ENCODE measurements around the gene CNPY3. TPM values are rescaled to one million over a fixed set of nuclear protein-coding genes. Genes with fewer than 3 reads are reported as not detected.

Gene CNPY3
- polyA plus RNA-seq, 2 of the 4 experiments (the other 2 are of a cell fraction): 30.3 to 38.5 TPM

GRCh38 chr6:42942444-42942843, 13.2 kb downstream of the CNPY3 start:
- FAIRE-seq: no peak
- no peak for TF ChIP-seq BCL3 (IDR thresholded peaks at IDR 0.05)
- no peak for TF ChIP-seq CEBPB (IDR thresholded peaks at IDR 0.05)
- no peak for TF ChIP-seq HOXB5 (CRISPR knock-in tag; IDR thresholded peaks at IDR 0.05)
- TF ChIP-seq FOSL2 (IDR thresholded peaks at IDR 0.05): no peak
- no peak for TF ChIP-seq FOSL2 (CRISPR knock-in tag; IDR thresholded peaks at IDR 0.05)
- no peak for TF ChIP-seq RFX5 (IDR thresholded peaks at IDR 0.05)
- TF ChIP-seq KDM5A (IDR thresholded peaks at IDR 0.05): no peak
- TF ChIP-seq POLR2AphosphoS2 (conservative IDR thresholded peaks at IDR 0.05; ENCODE audit: low read length): no peak
- TF ChIP-seq MYC (IDR thresholded peaks at IDR 0.05; ENCODE audit: borderline replicate concordance, low read length): no peak
- no peak for TF ChIP-seq SREBF2 (IDR thresholded peaks at IDR 0.05)
- no peak for TF ChIP-seq REST (IDR thresholded peaks at IDR 0.05)
- no peak for TF ChIP-seq HMGXB4 (CRISPR knock-in tag; IDR thresholded peaks at IDR 0.05; ENCODE audit: borderline replicate concordance)
- no peak for TF ChIP-seq CBX2 (IDR thresholded peaks at IDR 0.05; ENCODE audit: borderline replicate concordance, low read depth)
- TF ChIP-seq USF2 (IDR thresholded peaks at IDR 0.05): no peak
- no peak for TF ChIP-seq CHD4 (IDR thresholded peaks at IDR 0.05; ENCODE audit: borderline replicate concordance)
- TF ChIP-seq GATA3 (IDR thresholded peaks at IDR 0.05; ENCODE audit: borderline replicate concordance): no peak
- TF ChIP-seq ZC3H11A (IDR thresholded peaks at IDR 0.05): no peak
- TF ChIP-seq MAFK (IDR thresholded peaks at IDR 0.05; ENCODE audit: partially characterized antibody): no peak
- no peak for TF ChIP-seq MAX (IDR thresholded peaks at IDR 0.05)
- TF ChIP-seq PHF8 (IDR thresholded peaks at IDR 0.05; ENCODE audit: borderline replicate concordance, low read depth): no peak
- Histone ChIP-seq H3K4me3 (no peak overlapping the region), H3K27ac (no peak overlapping the region), H3K9me3 (no peaks in the 10 kb centered on the region), H3K4me2 (no peak overlapping the region), H3K4me1 (no peaks in the 10 kb centered on the region)
- WGBS (ENCODE audit: missing lambda C conversion rate): 89% methylated on average over 7 of the region's 7 CpGs
- ChIA-PET POLR2A (no interaction called here), CTCF (interaction anchor here (0.7 to 1.1 kb wide), 2 partner anchors 10 to 122 kb away, joined by 3 to 4 read pairs; no protein-coding TSS in a partner anchor)
- no peak for DNase-seq (ENCODE audit: low read depth in 1 of 2, low spot score in 1 of 2)
- no peak for ATAC-seq

- Histone ChIP-seq H3K4me1 (no peaks in the 10 kb centered on the region), H3K27ac (no peak overlapping the region), H3K4me3 (no peak overlapping the region), H3K4me2 (no peak overlapping the region), H3K9me3 (no peaks in the 10 kb centered on the region)
- CTCF ChIA-PET: interaction anchor here (0.8 kb wide), 1 partner anchor 8 kb away, joined by 3 read pairs; no protein-coding TSS in a partner anchor
- ATAC-seq: no peak
- POLR2A ChIA-PET: no interaction called here
- TF ChIP-seq POLR2A (IDR thresholded peaks at IDR 0.05; ENCODE audit: low read length): no peak
- TF ChIP-seq CHD4 (IDR thresholded peaks at IDR 0.05; ENCODE audit: borderline replicate concordance): no peak
- TF ChIP-seq EP300 (IDR thresholded peaks at IDR 0.05): no peak
- no peak for TF ChIP-seq PHF8 (IDR thresholded peaks at IDR 0.05; ENCODE audit: borderline replicate concordance, low read depth)
- TF ChIP-seq CBX8 (IDR thresholded peaks at IDR 0.05): no peak
- TF ChIP-seq RFX5 (IDR thresholded peaks at IDR 0.05): no peak
- DNase-seq (ENCODE audit: low read depth in 1 of 2, low spot score in 1 of 2): no peak
- FAIRE-seq: no peak
Observed at GRCh38 chr6:42947950-42948349, 18.7 kb downstream of the CNPY3 start.
